CD4-positive, alpha-beta T cell treated with Interleukin-12 subunit alpha and Interleukin-12 subunit beta, for 1 hour (primary cell): ENCODE results near the gene MSI2.

Experiments used
- DNase-seq: peaks from one replicate; pipeline ENCODE4 v3.0.0-alpha.2; 2020

Gene MSI2

GRCh38 chr17:57273490-57273889 is 17.2 kb downstream of the MSI2 start:
- DNase-seq, result no peak

DNA sequence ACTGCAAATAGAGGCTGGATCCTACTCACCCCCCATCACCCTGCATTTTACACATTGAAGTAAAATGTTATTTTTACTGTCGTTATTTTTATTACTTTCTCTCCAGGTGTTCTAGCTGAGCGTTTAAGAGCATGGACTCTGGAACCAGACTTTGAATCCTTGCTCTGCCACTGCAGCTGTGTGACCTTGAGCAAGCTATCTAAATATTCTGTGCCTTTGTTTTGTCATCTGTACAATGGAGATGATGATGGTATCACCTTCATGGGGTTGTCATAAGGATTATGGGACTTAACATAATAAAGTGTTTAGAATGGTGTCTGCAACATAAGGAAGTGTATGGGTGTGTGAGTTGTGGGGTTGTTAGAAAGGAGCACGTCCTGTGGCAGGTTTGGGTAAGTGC is 17.8 kb downstream of the MSI2 start:
- DNase-seq, result no peak

GRCh38 chr17:57275071-57275764 is 18.9 kb downstream of the MSI2 start:
- no peak for DNase-seq

- no peak for DNase-seq
These were observed 20.3 kb downstream of the MSI2 start for GRCh38 chr17:57276621-57277020.

DNA sequence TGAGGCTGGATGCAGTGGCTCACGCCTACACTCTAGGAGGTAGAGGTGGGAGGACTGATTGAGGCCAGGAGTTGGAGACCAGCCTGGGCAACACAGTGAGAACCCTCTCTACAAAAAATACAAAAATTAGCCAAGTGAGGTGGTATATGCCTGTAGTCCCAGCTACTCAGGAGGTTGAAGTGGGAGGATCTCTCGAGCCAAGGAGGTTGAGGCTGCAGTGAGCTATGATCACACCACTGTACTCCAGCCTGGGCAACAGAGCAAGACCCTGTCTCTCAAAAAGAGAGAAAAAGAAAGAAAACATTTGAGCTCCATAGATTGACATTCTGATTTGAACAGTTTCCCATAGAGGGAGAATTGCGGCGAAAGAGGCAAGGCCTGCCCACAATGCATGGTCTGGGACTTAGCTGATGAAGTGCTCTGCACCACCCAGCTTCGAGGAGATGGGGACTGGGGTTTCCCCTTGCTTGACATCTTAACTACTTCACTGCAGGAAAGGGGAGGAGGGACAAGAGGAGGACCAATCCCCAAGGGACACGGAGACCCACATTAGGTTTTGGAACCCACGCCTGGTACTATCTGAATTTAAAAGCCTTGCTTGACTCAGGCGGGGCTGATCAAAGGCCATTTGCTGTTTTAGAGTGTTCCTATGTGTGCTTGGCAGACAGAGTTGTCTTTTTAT is 21.7 kb downstream of the MSI2 start:
- no peak for DNase-seq

GRCh38 chr17:57278740-57279387 is 22.5 kb downstream of the MSI2 start:
- no peak for DNase-seq

DNA sequence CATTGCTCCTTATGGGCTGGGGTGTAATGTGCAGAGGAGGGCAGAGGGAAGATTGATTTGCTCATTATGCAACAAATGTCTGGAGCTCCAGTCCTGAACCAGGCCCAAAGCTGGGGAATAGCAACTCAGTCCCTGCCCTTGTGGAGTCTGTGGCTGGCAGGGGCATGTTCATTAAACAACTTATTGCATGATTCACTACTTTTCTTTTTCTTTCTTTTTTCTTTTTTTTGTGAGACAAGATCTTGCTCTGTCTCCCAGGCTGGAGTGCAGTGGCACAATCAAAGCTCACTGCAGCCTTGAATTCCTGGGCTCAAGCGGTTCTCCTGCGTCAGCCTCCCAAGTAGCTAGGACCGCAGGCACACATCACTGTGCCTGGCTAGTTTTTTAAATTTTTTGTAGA is 23.1 kb downstream of the MSI2 start:
- DNase-seq, result no peak

- DNase-seq, result peak; percentile 21
These were observed 25.6 kb downstream of the MSI2 start for GRCh38 chr17:57281887-57282286.

- no peak for DNase-seq
These were observed 26.0 kb downstream of the MSI2 start for GRCh38 chr17:57282296-57282695.

- no peak for DNase-seq
These were observed 27.1 kb downstream of the MSI2 start for GRCh38 chr17:57283203-57283971.

DNA sequence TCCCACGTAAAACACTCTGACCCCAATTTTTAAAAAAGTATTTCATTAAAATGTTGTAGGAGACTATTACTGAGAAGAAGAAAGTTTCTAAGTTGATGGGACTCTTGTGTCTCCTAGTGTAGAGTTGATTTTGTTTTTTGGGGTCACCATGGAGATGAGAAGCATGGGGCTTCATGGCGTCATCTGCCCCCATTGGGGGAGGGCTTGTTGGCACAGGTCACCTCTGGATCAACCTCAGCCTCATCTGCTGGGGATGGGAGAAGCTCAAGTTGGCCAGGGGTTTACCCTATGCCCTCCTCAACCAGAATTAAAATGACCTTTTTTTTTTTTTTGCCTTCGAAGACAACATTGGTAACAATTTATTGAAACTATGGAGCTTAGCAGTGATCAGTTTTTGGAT is 28.3 kb downstream of the MSI2 start:
- DNase-seq, result peak; percentile 20

DNA sequence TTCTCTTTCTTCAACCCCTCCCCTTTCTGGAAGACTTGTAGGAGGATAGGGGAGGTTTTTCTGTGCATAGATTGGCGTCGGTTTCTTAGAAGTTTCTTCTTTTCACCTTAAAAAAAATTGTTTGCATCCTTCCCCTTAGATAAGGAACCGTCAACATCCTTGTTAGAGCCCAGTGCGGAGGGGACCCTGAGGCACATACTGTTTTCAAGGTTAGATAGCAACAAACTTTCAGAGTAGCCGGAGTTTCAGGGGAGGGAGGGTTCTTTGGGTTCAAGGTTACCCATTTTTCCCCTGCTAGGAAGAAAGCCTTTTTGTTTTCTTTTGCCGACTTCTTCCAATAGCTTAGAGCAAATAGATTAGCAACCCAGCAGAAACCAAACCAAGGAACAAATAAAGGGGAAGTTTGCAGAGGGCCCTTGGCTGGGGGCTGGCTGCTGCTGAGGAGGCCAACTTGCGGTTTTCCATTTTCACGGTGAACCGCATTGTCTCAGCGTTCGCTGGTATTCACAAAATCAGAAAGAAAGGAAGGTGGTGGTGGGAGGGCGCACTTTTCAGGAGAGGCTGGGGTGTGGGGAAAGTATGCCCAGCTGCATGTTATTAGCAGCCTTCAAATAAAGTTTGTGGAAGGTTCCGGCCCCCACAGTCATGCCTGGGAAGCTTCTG is 28.8 kb downstream of the MSI2 start:
- peak; percentile 41 for DNase-seq

GRCh38 chr17:57285701-57286100 is 29.4 kb downstream of the MSI2 start:
- DNase-seq, result no peak

GRCh38 chr17:57286399-57287105 is 30.2 kb downstream of the MSI2 start:
- no peak for DNase-seq

GRCh38 chr17:57288040-57288772 is 31.9 kb downstream of the MSI2 start:
- DNase-seq, result no peak

GRCh38 chr17:57288773-57289121 is 32.4 kb downstream of the MSI2 start:
- DNase-seq, result no peak

- DNase-seq, result no peak
These were observed 32.8 kb downstream of the MSI2 start for GRCh38 chr17:57289130-57289529.

DNA sequence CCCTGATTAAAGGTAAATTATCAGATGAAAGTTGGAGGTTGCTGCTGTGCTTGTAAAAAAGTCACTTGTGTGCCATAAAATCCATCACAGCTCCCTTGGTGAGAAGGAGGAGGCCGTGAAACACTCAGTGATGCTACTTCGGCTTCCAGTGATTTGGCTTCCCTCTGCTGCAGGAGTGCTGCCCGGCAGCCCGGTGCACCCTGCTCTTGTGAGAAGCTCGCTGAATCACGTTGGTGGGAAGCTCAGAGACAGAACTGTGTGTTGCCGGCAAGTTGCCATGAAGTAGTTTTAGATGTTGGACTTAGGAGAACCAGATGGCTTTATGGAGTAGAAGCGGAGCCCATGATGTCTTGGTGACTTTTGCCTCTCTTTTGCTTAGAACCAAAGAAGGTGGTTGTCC is 33.3 kb downstream of the MSI2 start:
- DNase-seq, result no peak

- DNase-seq, result no peak
These were observed 34.7 kb downstream of the MSI2 start for GRCh38 chr17:57290981-57291380.

DNA sequence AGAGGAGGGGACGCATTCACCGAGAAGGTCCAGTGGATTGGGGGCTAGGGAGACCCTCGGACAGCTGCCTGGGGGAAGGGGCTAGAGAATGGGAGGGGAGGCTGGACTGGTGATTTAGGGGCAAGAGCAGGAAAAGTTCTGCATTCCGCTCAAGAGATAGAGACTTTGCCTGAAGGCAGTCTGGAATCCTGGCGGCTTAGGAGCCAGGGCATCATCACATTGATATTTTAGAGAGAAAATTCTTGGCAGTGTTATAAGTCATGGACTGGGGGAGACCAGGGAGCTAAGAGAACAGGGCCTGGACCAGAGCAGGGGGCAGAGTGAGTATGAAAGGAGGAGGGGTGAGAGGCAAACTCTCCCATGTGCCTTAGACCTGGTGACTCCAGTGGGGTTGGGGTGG is 35.8 kb downstream of the MSI2 start:
- no peak for DNase-seq

DNA sequence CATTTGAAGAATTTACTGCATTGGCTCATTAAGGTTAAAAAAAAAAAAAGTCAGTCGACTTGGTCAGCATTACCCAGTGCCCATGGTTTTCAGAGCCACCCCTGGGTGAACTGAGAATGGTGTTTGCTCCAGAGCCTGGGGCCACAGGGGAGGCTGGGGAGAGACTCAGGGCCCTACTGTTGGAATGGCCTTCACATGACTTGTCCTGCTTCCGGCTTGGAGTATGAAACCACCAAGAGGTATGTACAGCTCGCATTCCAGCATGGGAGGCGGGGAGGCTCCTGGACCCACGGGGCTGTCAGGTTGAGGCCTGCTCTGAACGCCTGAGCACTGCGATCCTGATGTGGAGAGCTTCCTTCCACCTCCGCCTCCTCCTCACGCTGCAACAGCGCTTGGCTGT is 36.8 kb downstream of the MSI2 start:
- no peak for DNase-seq

DNA sequence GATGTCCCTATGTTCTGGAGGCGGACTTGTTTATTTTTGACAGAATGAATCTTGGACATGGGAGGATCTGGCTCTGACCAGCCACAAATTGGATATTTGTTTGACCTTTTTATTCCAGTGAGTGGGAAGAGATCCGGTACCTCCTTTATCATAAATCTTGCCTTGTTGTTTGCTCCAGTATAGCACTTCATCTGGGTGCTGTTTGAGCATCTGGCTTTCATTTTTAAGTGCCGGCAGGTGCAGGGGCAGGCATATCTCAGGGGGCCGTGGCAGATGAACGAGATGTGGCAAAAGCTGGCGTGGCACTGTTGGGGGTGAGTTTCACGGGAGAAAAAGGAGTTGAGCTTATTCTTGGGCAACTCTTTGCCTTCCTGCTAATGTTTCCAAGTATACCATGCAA is 37.8 kb downstream of the MSI2 start:
- no peak for DNase-seq
